ENCODE results near the gene ABHD17A.

ABHD17A gene

GRCh38 chr19:1830978-1831377 is 54.3 kb downstream of the ABHD17A start:
- ATAC-seq, result no peak
- TF ChIP-seq ZC3H10 (CRISPR knock-in tag; IDR thresholded peaks at IDR 0.05), result no peak
- TF ChIP-seq TSHZ2 (CRISPR knock-in tag; IDR thresholded peaks at IDR 0.05), result no peak
- TF ChIP-seq ZFP3 (CRISPR knock-in tag; IDR thresholded peaks at IDR 0.05), result no peak
- no peak for TF ChIP-seq ISL1 (CRISPR knock-in tag; IDR thresholded peaks at IDR 0.05)
- TF ChIP-seq ZFP30 (CRISPR knock-in tag; IDR thresholded peaks at IDR 0.05), result no peak
- no peak for TF ChIP-seq CREB5 (CRISPR knock-in tag; IDR thresholded peaks at IDR 0.05; ENCODE audit: low read depth)
- TF ChIP-seq CSRNP3 (CRISPR knock-in tag; IDR thresholded peaks at IDR 0.05), result no peak
- TF ChIP-seq ZNF70 (CRISPR knock-in tag; IDR thresholded peaks at IDR 0.05), result no peak

GRCh38 chr19:1830568-1830967 is 54.7 kb downstream of the ABHD17A start:
- ATAC-seq, result no peak

More at GRCh38 chr19:1830568-1830967, 54.7 kb downstream of the ABHD17A start:
- TF ChIP-seq GLIS3 (CRISPR knock-in tag; IDR thresholded peaks at IDR 0.05), result no peak
- no peak for TF ChIP-seq TOX (CRISPR knock-in tag; IDR thresholded peaks at IDR 0.05; ENCODE audit: borderline replicate concordance)
- no peak for TF ChIP-seq ZNF8 (CRISPR knock-in tag; IDR thresholded peaks at IDR 0.05)
- no peak for TF ChIP-seq TCF4 (CRISPR knock-in tag; IDR thresholded peaks at IDR 0.05; ENCODE audit: borderline replicate concordance)
- no peak for TF ChIP-seq POU6F1 (CRISPR knock-in tag; IDR thresholded peaks at IDR 0.05; ENCODE audit: borderline replicate concordance, low read depth)
- TF ChIP-seq CSDC2 (CRISPR knock-in tag; IDR thresholded peaks at IDR 0.05), result no peak
- no peak for TF ChIP-seq TSHZ2 (CRISPR knock-in tag; IDR thresholded peaks at IDR 0.05)
- no peak for TF ChIP-seq ZNF70 (CRISPR knock-in tag; IDR thresholded peaks at IDR 0.05)
- TF ChIP-seq ZFP3 (CRISPR knock-in tag; IDR thresholded peaks at IDR 0.05), result no peak
- TF ChIP-seq SNAI2 (CRISPR knock-in tag; IDR thresholded peaks at IDR 0.05), result no peak
- TF ChIP-seq CSRNP3 (CRISPR knock-in tag; IDR thresholded peaks at IDR 0.05), result no peak
- no peak for TF ChIP-seq CREB5 (CRISPR knock-in tag; IDR thresholded peaks at IDR 0.05; ENCODE audit: low read depth)
